GF-D8 (cell line): Measurements from ENCODE around the gene UBALD2.
"Not testable (repeated sequence)": the region's sequence is repeated elsewhere in the genome, so short reads cannot be mapped to it uniquely, and the experiment has no call there.

Source experiments
- DNase-seq: peaks from one replicate; lab custom pipeline; 2025; lab: John Stamatoyannopoulos, UW

Gene UBALD2

DNA sequence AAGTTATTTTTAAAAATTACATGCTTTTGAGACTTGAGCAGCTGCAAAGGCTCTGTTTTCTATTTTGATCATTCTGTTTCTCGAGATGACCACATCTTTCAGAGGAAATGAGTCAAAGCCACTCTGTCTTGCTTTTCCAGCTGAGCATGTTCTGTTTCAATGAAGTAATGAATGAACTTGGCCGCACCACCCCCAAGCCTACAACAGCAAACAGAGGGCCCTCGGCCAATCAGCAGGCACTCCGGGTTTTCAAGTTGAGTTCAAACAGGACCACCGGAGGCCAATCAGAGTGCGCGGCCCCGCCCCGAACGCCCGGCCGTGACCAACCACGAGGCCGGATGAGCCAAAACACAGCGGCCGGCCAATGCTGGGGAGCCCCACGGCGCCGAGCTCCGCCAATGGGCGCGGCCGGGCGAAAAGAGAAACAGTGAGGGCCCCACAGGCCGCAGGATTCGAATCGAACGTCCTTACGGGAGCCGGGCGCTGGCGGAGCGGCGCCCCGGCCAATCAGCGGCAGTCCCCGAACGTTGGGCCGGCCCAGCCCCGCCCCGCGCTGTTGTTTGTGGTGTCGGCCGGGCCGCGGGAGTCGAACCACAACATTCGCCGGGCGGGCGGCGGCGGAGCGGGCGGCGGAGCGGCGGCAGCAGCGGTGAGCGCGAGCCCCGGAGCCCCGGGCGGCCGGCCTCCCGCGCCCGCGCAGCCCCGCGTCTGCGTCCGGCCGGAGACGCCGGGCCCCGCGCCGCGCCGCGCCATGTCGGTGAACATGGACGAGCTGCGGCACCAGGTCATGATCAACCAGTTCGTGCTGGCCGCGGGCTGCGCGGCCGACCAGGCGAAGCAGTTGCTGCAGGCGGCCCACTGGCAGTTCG, at the start of gene UBALD2:
Gene UBALD2, plus strand, starts transcription at position 594 of the 869 bp plus-strand sequence. Its CDS starts 158 bp downstream, at position 752.
- peak; percentile 97 for DNase-seq

DNA sequence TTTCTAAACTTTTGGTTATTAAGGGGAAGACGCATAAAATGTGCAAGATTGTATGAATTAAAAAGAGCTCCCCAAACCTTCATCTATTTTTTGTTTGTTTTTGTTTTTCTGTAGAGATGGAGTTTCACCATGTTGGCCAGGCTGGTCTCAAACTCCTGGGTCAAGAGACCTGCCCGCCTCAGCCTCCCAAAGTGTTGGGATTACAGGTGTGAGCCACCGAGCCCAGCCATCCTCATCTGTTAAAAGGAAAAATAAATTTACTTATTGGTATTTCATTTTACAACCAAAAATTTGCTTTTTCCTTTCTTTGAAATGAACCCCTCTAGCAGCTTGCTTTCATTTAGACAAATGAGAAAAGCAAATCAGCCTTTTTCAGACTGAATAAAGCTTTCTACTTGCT, 48.1 kb upstream of the UBALD2 start:
- no peak for DNase-seq

DNA sequence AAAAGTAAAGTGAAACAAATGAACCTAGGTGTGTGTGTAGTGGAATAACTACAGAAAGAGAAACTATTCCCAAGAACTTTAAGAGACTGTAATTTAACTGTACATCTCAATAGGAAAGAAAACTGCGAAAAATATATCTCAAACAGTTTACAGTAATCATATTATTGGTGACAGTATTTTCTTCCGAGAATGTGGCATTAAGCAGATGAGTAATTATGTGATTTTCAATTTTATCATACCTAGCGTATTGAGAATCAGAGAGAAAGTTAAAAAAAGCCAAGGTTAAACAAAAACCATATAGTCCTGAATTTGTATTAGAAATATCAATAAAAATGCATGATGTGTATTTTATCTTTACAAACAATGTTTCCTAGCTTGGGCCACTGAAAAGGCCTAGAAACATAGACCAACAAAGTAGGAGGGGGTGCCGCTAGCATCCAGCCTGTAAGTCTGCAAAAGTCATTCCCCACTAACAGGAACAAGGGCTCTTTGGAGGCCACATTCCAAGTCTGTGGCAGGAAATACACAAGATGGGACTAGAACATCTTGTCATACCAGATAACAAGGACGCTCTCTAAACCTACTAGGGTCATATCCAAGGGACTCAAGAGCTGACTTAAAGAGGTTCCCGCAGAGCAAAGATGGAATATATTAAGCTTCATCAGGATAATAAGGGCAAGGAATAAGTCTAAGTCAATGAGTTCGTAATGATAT, 45.3 kb upstream of the UBALD2 start:
- no peak for DNase-seq

DNA sequence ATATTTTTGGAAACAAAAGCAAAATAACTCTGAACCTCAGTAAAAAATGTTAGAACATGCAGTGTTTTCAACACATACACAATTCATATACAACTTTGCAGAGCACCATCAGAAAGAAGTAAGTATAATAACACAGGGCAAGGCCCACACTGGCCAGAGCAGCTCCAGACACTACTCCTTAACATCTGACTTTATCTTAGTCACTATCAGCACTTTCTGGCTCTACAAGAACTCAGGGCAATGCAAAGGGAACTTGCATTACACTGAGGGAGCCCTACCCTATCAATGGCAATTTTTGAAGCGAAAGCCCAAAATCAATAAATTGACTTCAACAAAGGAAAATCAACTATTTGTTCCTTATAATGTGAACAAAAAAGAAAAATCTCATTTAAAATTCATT, 41.3 kb upstream of the UBALD2 start:
- DNase-seq, result no peak

DNA sequence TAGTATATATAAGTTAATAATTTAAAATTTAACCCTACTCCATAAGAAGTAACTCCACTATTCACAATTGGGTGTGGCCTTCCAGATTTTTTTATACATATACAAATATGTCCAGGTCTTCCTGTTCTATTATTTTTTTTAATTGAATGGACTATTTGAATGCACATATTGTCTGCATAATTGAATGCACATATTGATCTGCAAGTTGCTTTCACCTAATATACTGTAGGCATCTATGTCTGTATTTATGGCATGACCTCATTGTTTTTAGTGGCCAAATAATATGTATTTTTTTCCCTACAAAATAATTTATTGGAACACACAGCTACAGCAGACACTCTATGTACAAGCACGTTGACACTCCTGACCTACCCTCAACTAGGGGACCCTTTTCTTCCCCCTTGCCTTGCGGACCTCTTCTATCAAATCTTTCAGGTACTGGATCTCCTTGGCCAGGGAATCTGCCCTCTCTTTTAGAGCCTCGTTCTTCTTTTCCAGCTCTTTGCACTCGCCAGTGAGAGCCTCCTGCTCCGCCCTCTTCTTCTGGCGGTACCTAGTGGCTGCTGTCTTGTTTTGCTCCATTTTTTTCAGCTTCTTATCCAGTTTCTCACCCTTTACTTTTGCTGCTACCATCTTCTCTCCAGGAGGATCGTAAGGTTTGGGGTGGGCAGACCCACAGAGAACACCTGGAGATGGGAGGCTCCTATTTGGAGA, 39.6 kb upstream of the UBALD2 start:
- not testable (repeated sequence) for DNase-seq

DNA sequence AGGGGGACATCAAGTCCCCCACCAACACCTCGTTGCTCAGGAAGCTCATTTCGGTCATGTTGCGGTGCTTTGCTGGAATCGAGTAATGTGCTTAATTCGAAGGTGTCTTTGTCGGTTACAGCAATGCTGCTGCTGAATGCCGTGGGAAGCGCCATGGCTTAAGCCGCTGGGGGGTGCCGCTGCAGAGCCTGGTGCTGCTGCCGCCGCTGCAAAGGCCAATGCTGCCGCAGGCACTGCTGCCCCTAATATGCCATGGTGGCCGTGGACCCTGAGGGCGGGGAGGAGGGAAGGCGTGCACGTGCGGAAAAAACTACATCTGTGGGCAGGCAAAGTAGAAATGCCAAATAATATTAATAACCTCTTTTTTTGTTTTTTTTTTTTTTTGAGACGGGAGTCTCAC, 38.4 kb upstream of the UBALD2 start:
- not testable (repeated sequence) for DNase-seq

DNA sequence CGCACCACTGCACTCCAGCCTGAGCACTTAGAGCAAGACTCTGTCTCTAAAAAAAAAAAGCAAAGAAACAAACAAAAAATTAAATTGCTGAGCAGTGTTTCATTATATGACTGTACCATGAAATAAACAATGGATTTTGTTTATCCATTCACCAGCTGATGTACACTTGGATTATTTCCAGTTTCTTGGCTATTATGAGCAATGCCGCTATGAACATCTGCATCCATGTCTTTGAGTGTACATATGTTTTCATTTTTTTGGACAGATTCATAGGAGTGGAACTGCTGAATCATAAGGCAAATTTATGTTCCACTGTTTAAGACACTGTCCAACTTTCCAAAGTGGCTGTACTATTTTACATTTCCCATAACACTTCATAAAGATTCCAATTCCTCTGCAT, 32.8 kb upstream of the UBALD2 start:
- no peak for DNase-seq

DNA sequence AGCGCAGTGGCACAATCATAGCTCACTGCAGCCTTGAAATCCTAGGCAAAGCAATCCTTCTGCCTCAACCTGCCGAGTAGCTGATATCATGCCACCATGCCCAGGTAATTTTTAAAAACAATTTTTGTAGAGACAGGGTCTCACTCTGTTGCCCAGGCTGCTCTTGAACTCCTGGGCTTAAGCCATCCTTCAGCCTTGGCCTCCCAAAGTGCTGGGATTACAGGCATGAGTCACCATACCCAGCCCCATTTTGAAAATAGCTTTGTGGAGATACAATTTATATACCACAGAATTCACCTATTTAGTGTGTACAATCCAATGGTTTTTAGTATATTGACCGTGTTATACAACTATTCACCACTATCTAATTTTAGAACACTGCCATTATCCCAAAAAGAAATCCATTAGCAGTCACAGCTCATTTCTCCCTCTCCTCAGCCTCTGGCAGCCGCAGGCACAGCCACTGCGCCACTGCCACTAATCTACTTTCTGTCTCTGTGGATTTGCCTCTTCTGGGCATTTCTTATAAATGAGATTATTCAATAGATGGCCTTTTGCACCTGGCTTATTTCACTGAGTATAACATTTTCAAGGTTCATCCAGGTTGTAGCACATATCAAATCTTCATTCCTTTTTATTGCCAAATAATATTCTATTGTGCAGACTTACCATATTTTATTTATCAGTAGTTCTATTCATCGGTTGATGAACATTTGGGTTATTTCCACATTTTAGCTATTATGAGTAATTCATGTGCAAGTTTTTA, 31.4 kb upstream of the UBALD2 start:
- no peak for DNase-seq

DNA sequence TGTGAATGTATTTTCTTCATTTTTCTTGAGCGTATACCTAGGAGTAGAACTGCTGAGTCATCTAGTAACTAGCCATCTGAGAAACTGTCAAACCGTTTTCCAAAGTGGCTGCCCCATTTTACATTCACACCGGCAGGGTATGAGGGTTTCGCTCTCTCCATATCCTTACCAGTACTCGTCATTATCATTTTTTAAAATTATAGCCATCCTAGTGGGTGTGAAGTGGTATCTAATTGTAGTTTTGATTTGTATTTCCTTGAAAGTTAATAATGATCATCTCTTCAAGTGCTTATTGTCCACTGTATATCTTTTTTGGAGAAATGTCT, 30.8 kb upstream of the UBALD2 start:
- no peak for DNase-seq

DNA sequence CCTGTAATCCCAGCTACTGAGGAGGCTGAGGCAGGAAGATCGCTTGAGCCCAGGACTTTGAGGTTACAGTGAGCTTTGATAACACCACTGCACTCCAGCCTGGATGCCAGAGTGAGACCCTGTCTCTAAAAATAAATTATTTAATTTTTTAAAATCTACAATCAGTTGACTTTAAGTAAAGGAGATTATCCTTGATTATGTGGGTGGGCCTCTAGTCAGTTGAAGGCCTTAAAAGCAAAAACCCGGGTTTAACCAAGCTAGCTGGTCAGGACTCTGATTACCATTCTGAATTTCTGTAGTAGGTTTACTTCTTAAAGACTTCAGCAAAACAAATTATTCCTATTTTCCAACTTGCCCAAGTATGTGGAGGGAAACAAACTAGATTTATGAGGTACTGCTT, 29.3 kb upstream of the UBALD2 start:
- no peak for DNase-seq

DNA sequence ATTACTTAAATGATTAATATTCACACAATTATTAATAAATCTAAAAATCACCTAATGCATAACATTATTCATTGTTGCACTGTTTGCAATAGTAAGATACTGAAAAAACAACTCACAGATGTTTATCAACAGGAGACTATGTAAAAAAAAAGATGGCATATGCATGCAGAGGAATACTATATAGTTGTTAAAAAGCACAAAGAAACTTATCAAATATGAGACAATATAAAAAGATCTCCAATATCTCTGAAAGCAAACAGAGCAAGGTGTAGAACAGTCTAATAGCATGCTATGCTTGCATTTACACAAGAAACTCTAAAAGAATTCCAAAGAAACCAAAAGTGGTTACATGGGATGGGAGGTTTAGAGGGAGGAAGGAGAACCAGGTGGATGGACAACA, 28.5 kb upstream of the UBALD2 start:
- DNase-seq, result no peak

DNA sequence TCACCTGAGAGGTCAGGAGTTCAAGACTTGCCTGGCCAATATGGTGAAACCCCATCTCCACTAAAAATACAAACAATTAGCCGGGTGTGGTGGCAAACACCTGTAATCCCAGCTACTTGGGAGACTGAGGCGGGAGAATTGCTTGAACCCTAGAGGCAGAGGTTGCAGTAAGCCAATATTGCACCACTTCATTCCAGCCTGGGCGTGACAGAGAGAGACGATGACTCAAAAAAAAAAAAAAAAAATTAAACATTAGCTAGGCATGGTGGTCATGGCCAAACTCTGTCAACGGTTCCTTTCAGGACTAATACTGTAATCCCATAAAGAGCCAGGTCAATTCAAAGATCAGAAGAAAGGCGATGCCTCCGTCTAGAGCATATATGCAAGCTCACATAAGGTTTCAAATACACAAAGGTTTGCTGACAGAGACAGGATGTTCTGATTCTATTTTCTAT, 27.3 kb upstream of the UBALD2 start:
- DNase-seq, result no peak

DNA sequence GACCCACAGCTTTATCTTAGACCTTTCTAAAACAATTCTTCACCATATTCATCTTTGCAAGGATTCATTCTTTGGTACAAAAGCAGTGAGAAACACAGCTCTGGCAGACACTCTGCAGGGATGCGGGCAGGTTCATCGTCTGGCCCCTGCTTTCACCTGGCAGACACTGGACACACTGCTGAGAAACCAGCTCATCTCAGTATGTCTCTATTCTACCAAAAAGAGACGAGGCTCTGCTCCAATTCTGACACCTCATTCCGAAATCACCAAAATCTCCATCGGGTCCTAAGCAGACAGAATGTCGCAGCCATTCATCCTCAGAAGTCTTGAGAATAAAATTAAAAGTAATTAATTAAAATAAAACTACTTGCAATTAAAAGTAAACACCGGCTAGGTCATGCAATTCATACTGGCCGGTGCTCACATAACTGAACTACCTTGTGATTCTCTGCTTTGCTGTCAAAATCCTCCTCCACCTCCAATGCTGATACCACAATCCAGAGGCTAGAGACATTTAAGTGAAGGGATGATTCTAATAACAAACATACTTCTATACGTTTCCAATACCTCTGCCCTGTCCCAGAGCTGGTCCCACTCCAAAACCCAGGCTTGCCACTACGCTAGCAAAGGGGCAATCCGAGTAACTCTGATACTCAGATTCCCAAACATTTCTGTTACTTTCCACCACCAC, 26.2 kb upstream of the UBALD2 start:
- no peak for DNase-seq

DNA sequence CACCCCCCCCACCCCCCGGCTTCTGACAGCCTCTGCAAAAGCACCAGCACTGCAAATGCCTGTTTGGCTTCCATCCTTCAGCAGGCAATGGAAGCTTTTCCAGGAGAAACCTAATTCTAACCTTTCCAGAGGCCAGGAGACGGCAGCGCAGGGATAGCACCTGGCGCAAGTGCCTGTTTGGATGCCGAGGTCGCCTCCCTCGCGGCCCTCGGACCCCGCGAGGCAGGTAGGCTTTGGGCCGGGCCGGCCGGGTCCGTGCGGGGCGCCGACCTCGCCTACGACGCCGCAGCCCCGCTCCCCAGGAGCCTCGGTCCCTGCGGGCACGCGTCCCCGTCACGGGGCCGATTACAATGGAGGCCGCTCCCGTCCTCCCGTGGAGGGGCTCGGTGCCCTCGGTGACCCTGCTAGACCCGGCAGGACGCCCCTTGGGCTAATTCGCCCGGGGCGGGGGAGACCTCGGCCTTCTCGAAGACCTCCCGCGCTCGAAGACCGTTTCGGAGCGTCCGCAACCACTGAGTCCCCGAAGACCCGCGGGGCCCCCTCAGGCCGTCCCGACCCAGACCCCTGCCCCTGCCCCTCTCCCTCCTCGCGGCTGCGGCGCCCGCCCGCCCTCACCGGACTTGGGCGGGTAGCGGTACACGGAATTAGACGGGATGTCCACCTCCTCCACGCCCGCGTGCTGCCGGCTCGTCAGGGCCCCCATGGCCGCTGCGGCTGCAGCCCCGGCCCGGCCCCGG, 25.4 kb upstream of the UBALD2 start:
- no peak for DNase-seq

DNA sequence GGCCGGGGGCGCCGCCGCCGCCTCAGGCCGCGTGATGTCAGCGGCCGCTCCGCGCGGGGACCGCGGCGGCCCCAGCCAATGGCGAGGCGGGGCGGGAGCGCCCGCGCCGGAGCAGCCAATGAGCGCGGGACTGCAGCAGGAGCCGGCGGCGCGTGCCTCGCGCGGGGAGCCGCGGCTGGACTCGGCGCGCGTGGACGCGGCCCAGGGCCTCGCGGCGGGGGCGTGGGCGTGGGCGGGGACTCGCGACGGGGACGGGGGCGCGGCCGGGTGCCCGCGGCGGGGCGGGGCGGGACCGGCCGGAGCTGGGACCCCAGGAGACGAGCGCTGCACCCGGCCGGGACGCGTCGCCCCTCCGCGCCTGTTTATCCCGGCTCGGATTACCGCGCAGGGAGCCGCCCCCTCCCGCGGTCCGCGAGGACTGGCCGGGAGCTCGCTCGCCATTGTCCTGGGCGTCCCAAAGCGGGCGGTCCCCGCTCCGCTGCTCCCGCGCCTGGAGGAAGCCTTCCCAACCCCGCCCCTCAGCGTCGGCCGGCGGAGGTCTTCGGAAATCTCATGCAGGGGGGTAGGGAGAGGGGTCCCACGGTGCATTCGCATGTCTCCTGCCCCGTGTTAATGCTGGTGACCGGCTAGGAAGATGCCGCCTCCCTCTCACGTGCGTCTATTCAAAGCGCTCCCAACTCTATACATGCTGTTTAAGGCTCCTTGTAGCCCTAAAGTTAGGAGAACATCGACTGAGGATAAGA, 24.5 kb upstream of the UBALD2 start, which contains the start of gene RNF157:
Gene RNF157, minus strand, starts transcription at position 33 of the 743 bp plus-strand sequence. CDS start 253 bp downstream, outside the sequence.
- no peak for DNase-seq

DNA sequence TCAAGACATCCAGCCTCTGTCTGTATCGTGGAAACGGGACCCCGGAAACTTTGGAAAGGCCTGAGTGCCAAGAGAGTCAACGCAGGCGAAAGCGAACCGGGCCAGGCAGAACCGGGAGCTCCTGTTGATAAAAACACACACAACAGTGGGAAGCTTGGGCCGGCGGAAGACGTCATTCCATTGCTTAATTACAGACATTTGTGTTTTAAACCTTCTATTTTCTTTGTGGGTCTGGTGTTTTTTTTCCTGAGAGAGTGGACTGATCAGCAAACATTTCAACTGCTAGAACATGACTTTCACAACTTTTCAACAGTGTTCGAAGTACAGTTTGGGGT, 24.0 kb upstream of the UBALD2 start:
- DNase-seq, result no peak

DNA sequence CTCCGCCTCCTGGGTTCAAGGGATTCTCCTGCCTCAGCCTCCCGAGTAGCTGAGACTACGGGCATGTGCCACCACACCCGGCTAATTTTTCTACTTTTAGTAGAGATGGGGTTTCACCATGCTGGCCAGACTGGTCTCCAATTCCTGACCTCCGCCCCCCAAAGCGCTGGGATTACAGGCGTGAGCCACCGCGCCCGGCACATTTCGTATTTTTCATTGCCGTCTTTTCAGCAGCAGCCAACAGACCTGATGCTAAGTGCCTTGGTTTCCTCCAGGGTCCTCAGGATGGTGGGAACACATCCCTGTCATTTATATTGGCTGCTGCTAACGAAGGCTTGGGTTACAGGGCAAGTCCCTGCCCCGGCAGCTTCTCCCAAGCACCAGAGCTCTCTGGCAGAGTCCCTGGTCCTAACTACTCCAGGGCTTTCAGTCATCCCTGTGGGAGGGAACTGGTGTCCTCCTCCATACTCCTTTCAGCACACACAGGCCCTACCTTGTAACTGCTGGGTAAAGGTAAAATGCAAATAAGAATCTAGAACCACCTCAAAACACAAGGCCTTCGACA, 23.4 kb upstream of the UBALD2 start:
- no peak for DNase-seq

DNA sequence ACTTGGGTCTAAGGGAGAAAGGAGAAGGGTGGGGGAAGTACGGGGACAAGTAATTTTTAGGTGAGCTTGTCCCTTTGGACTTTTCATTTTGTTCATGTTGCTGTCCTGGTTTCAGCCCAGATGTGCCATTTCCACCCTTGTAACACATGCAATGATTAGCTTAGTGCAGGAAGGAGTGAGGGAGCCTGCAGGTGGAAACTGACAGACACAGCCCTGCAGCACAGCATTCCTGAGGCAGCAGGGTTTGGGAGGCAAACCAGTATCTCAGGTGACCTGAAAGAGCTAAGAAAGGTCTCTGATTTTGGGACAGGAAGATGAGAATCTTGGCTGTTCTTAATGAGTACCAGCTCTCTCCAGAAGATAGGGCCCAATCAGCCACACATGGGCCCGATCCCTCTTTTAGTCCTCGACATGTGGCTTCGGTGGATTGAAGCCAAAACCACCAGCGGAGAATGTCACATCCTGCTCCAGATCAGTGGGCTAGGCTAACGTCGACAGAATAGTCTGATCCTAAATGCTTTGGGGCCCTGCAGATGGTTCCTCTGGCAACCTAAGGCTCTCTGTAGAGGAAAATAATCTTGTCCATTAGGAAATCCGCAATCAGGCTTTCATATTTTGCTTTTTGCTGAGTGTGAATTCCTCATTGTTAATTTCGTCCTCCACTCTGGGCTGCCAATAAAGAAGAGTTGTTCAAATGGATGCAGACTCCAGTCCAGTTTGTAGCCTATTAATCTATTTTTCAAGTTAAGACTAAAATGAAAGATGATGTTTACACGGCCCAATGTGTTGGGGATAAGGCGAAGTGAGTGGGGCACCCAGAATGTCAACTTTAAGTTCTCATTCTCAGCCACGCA, 21.1 kb upstream of the UBALD2 start:
- DNase-seq, result peak; percentile 51

DNA sequence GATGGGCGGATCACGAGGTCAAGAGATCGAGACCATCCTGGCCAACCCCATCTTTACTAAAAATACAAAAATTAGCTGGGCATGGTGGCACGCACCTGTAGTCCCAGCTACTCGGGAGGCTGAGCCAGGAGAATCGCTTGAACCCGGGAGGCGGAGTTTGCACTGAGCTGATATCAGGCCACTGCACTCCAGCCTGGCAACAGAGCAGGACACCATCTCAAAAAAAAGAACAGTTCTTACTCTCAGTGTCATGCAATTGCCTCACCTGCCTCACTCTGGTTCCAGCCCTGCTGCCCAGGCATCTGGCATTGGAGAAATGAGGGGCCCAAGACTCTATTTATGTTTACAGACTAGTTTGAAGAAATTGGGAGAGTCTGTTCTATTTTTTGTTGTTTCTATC, 20.4 kb upstream of the UBALD2 start:
- not testable (repeated sequence) for DNase-seq
